HepG2 (cell line): ENCODE measurements around the gene FBXW2. TPM values are rescaled to one million over a fixed set of nuclear protein-coding genes. Genes with fewer than 3 reads are reported as not detected.

Experiments used
- ARNT2 ChIP-seq: sonication (generic); formaldehyde crosslinking; IDR thresholded peaks from 2 replicates; pipeline ENCODE4 v1.8.0; 2022; ENCODE audit warnings: mild to moderate bottlenecking, low read depth, missing genetic modification reagents, moderate library complexity
- ATF2 ChIP-seq: sonication (generic); formaldehyde crosslinking; IDR thresholded peaks from 2 replicates; pipeline ENCODE4 v1.4.0; 2020; ENCODE audit warnings: missing genetic modification reagents
- CHCHD3 ChIP-seq: sonication (generic); formaldehyde crosslinking; IDR thresholded peaks from 2 replicates; pipeline ENCODE4 v1.8.0; 2022; ENCODE audit warnings: mild to moderate bottlenecking, missing genetic modification reagents, moderate library complexity
- DR1 ChIP-seq: sonication (generic); formaldehyde crosslinking; IDR thresholded peaks from 2 replicates; pipeline ENCODE4 v1.8.0; 2021; ENCODE audit warnings: mild to moderate bottlenecking, missing genetic modification reagents, inconsistent platforms
- JUN ChIP-seq: sonication (generic); formaldehyde crosslinking; IDR thresholded peaks from 2 replicates; pipeline ENCODE4 v1.4.0; 2020; ENCODE audit warnings: mild to moderate bottlenecking, missing genetic modification reagents
- NR2F2 ChIP-seq: IDR thresholded peaks from 2 replicates; pipeline ENCODE4 v1.6.1; 2012; ENCODE audit warnings: low read depth, inconsistent platforms, borderline replicate concordance
- PLSCR1 ChIP-seq: sonication (generic); formaldehyde crosslinking; IDR thresholded peaks from 2 replicates; pipeline ENCODE4 v1.5.0; 2020; ENCODE audit warnings: missing genetic modification reagents, mild to moderate bottlenecking, borderline replicate concordance
- RARA ChIP-seq: IDR thresholded peaks from 2 replicates; pipeline ENCODE4 v1.6.1; 2016; ENCODE audit warnings: missing genetic modification reagents, missing compliant biosample characterization
- RXRB ChIP-seq: IDR thresholded peaks from 2 replicates; pipeline ENCODE4 v1.6.1; 2016; ENCODE audit warnings: borderline replicate concordance, missing genetic modification reagents, missing compliant biosample characterization
- SP5 ChIP-seq: IDR thresholded peaks from 2 replicates; pipeline ENCODE4 v1.6.1; 2016; ENCODE audit warnings: low read depth, borderline replicate concordance
- TARDBP ChIP-seq: sonication (generic); formaldehyde crosslinking; IDR thresholded peaks from 2 replicates; pipeline ENCODE4 v1.8.0; 2022; ENCODE audit warnings: mild to moderate bottlenecking, missing genetic modification reagents
- ZC3H13 ChIP-seq: sonication (generic); formaldehyde crosslinking; IDR thresholded peaks from 2 replicates; pipeline ENCODE4 v1.8.1; 2023; ENCODE audit warnings: mild to moderate bottlenecking, missing genetic modification reagents, moderate library complexity
- ZMYM3 ChIP-seq: sonication (generic); formaldehyde crosslinking; IDR thresholded peaks from 2 replicates; pipeline ENCODE4 v1.5.1; 2020; ENCODE audit warnings: mild to moderate bottlenecking, missing genetic modification reagents
- ZNF101 ChIP-seq: sonication (generic); formaldehyde crosslinking; IDR thresholded peaks from 2 replicates; pipeline ENCODE4 v1.4.0; 2020; ENCODE audit warnings: mild to moderate bottlenecking, low read depth, missing genetic modification reagents, borderline replicate concordance
- ZNF253 ChIP-seq: sonication (generic); formaldehyde crosslinking; IDR thresholded peaks from 2 replicates; pipeline ENCODE4 v1.8.0; 2022; ENCODE audit warnings: mild to moderate bottlenecking, missing genetic modification reagents, borderline replicate concordance
- ZNF460 ChIP-seq: sonication (generic); formaldehyde crosslinking; IDR thresholded peaks from 2 replicates; pipeline ENCODE4 v1.5.1; 2020; ENCODE audit warnings: missing genetic modification reagents, mild to moderate bottlenecking, borderline replicate concordance
- polyA plus RNA-seq, 8 experiments: library from polyadenylated mRNA; depleted of rRNA in 3 of 8; stranded (reverse) in 7 of 8; unstranded in 1 of 8; fragments of >200 nt; fragmentation: Illumina TruSeq in 4 of 8; extraction: Trizol in 4 of 8; gene quantifications; 2 replicates each; pipeline versions ENCODE4 v1.2.1 to v1.2.3, GENCODE V29; 2011 to 2016; ENCODE audit warnings: low read depth in 4 of 8, missing spikeins in 1 of 8, mixed read lengths in 1 of 8; ENCODE audit not compliant: insufficient read depth in 1 of 8
- total RNA-seq, 5 experiments: library from RNA; depleted of rRNA; stranded (reverse); fragments of >200 nt; fragmentation: Illumina TruSeq; extraction: Trizol; gene quantifications; 2 replicates each; pipeline ENCODE4 v1.2.3, GENCODE V29; 2016; ENCODE audit warnings: low read depth in 1 of 5
- TF ChIP-seq, protein P1 (sequence below): sonication (generic); formaldehyde crosslinking; IDR thresholded peaks from 2 replicates; pipeline ENCODE4 v1.5.0; 2020; ENCODE audit warnings: missing genetic modification reagents
- TF ChIP-seq, protein P2 (sequence below): sonication (generic); formaldehyde crosslinking; IDR thresholded peaks from 2 replicates; pipeline ENCODE4 v1.5.1; 2020; ENCODE audit warnings: missing genetic modification reagents, mild to moderate bottlenecking, borderline replicate concordance
- TF ChIP-seq, protein P3 (sequence below): sonication (generic); formaldehyde crosslinking; IDR thresholded peaks from 2 replicates; pipeline ENCODE4 v1.4.0; 2020; ENCODE audit warnings: missing genetic modification reagents
- TF ChIP-seq, protein P4 (sequence below): sonication (generic); formaldehyde crosslinking; IDR thresholded peaks from 2 replicates; pipeline ENCODE4 v1.8.1; 2023; ENCODE audit warnings: mild to moderate bottlenecking, missing genetic modification reagents, borderline replicate concordance
- TF ChIP-seq, protein P5 (sequence below): sonication (generic); IDR thresholded peaks from 2 replicates; pipeline ENCODE4 v1.6.1; 2016; ENCODE audit warnings: low read depth, borderline replicate concordance

FBXW2 gene
- total and polyA plus RNA-seq, 2 of the 13 experiments (the other 11 are each of a cell fraction or from before 2014, with no cell fraction given) = 35.4 to 43.1 TPM

DNA sequence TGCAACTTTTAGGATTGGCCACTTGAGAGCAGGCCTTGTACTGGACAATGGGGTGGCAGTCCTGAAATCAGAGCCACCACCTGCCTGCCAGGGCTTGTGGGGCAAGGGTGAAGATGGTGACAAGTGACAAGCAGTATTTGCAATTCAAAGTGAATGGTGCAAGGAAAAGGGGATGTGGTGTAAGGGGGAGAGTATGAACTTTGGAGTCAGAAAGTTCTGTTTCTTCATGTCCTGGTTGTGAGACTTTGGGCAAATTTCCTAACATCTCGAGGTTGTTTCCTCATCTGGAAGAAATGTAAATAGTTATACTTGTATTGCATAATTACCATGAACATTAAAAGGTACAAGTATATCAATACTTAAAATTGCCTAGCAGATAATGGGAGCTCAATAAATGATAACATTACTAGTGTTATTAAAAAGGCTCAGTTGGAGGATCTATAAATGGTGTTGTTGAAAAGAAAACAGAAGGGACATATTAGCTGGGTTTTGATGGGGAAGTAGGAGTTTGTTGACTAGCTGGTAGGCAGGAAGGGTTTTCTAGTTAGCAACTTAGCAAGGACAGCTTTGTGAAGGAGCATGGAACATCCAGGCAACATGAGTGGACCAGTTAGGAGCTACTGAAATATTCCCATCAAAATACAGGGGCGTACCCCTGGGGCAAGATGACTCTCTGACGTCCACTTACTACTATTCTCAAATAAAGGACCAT lies 57.6 kb downstream of the FBXW2 start (continued):
- no peak for TF ChIP-seq CHCHD3
- TF ChIP-seq, protein P1, sequence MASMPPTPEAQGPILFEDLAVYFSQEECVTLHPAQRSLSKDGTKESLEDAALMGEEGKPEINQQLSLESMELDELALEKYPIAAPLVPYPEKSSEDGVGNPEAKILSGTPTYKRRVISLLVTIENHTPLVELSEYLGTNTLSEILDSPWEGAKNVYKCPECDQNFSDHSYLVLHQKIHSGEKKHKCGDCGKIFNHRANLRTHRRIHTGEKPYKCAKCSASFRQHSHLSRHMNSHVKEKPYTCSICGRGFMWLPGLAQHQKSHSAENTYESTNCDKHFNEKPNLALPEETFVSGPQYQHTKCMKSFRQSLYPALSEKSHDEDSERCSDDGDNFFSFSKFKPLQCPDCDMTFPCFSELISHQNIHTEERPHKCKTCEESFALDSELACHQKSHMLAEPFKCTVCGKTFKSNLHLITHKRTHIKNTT (CRISPR knock-in tag) = no peak
- no peak for TF ChIP-seq NR2F2
- TF ChIP-seq, protein P2, sequence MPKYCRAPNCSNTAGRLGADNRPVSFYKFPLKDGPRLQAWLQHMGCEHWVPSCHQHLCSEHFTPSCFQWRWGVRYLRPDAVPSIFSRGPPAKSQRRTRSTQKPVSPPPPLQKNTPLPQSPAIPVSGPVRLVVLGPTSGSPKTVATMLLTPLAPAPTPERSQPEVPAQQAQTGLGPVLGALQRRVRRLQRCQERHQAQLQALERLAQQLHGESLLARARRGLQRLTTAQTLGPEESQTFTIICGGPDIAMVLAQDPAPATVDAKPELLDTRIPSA = no peak
- TF ChIP-seq TARDBP (CRISPR knock-in tag) = no peak
- TF ChIP-seq, protein P3, sequence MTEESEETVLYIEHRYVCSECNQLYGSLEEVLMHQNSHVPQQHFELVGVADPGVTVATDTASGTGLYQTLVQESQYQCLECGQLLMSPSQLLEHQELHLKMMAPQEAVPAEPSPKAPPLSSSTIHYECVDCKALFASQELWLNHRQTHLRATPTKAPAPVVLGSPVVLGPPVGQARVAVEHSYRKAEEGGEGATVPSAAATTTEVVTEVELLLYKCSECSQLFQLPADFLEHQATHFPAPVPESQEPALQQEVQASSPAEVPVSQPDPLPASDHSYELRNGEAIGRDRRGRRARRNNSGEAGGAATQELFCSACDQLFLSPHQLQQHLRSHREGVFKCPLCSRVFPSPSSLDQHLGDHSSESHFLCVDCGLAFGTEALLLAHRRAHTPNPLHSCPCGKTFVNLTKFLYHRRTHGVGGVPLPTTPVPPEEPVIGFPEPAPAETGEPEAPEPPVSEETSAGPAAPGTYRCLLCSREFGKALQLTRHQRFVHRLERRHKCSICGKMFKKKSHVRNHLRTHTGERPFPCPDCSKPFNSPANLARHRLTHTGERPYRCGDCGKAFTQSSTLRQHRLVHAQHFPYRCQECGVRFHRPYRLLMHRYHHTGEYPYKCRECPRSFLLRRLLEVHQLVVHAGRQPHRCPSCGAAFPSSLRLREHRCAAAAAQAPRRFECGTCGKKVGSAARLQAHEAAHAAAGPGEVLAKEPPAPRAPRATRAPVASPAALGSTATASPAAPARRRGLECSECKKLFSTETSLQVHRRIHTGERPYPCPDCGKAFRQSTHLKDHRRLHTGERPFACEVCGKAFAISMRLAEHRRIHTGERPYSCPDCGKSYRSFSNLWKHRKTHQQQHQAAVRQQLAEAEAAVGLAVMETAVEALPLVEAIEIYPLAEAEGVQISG (CRISPR knock-in tag) = no peak
- TF ChIP-seq DR1 (CRISPR knock-in tag) = no peak
- peak; percentile 36; the same call in 1 of the 2 replicates for TF ChIP-seq RARA (CRISPR knock-in tag)
- TF ChIP-seq ZMYM3 (CRISPR knock-in tag) = no peak
- TF ChIP-seq ZNF101 = no peak
- TF ChIP-seq, protein P4, sequence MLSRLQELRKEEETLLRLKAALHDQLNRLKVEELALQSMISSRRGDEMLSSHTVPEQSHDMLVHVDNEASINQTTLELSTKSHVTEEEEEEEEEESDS = no peak
- peak; percentile 55; the same call in 1 of the 2 replicates for TF ChIP-seq ATF2 (CRISPR knock-in tag)
- TF ChIP-seq, protein P5, sequence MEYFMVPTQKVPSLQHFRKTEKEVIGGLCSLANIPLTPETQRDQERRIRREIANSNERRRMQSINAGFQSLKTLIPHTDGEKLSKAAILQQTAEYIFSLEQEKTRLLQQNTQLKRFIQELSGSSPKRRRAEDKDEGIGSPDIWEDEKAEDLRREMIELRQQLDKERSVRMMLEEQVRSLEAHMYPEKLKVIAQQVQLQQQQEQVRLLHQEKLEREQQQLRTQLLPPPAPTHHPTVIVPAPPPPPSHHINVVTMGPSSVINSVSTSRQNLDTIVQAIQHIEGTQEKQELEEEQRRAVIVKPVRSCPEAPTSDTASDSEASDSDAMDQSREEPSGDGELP = no peak
- TF ChIP-seq ZNF253 (CRISPR knock-in tag) = no peak
- TF ChIP-seq JUN (CRISPR knock-in tag) = no peak
- TF ChIP-seq ZNF460 (CRISPR knock-in tag) = no peak
- no peak for TF ChIP-seq SP5 (CRISPR knock-in tag)
- no peak for TF ChIP-seq ZC3H13
- TF ChIP-seq RXRB (CRISPR knock-in tag) = peak; percentile 75
- TF ChIP-seq ARNT2 = no peak
- TF ChIP-seq PLSCR1 (CRISPR knock-in tag) = no peak
